K562 (cell line): ENCODE measurements around the gene HS3ST3B1. TPM values are rescaled to one million over a fixed set of nuclear protein-coding genes. Genes with fewer than 3 reads are reported as not detected.

Experiments
- ARNT ChIP-seq, 2 experiments: fragments of 450-650 bp; IDR thresholded peaks; 2 replicates each; pipeline ENCODE4 v1.6.1; 2016; ENCODE audit warnings: mild to moderate bottlenecking in 1 of 2
- BCOR ChIP-seq: fragments of 450-650 bp; IDR thresholded peaks from 2 replicates; pipeline ENCODE4 v1.6.1; 2016
- C11orf30 ChIP-seq: fragments of 450-650 bp; IDR thresholded peaks from 2 replicates; pipeline ENCODE4 v1.6.1; 2016; ENCODE audit warnings: low read depth, mild to moderate bottlenecking
- FOXJ2 ChIP-seq: fragments of 200-800 bp; sonication (Bioruptor generic); IDR thresholded peaks from 2 replicates; pipeline ENCODE4 v1.6.1; 2016; ENCODE audit warnings: missing genetic modification characterization, missing compliant biosample characterization
- HNRNPK ChIP-seq: fragments of 200-400 bp; formaldehyde crosslinking; IDR thresholded peaks from one replicate; pipeline ENCODE4 v1.6.1; 2018; ENCODE audit warnings: mild to moderate bottlenecking, low read depth, low read length; ENCODE audit not compliant: poor library complexity, severe bottlenecking
- KHSRP ChIP-seq: fragments of 450-650 bp; IDR thresholded peaks from 2 replicates; pipeline ENCODE4 v1.6.1; 2017
- KLF13 ChIP-seq: fragments of 450-650 bp; IDR thresholded peaks from 2 replicates; pipeline ENCODE4 v1.6.1; 2016; ENCODE audit warnings: missing genetic modification characterization, low read depth, mild to moderate bottlenecking, missing compliant biosample characterization, moderate library complexity, borderline replicate concordance
- KLF16 ChIP-seq: IDR thresholded peaks from 2 replicates; pipeline ENCODE4 v1.6.1; 2016; ENCODE audit warnings: antibody characterized with exemption
- MAFK ChIP-seq: IDR thresholded peaks from 2 replicates; pipeline ENCODE4 v1.6.1; 2011; ENCODE audit warnings: low read length, improper control_type of control experiment
- MCM7 ChIP-seq, 2 experiments: fragments of 450-650 bp; IDR thresholded peaks; 2 replicates each; pipeline ENCODE4 v1.6.1; 2016 to 2018
- NEUROD1 ChIP-seq: fragments of 150-350 bp; IDR thresholded peaks from 2 replicates; pipeline ENCODE4 v1.6.1; 2014; ENCODE audit warnings: borderline replicate concordance, low read length, low read depth; ENCODE audit not compliant: partially characterized antibody
- NFE2L1 ChIP-seq: fragments of 450-650 bp; IDR thresholded peaks from 2 replicates; pipeline ENCODE4 v1.6.1; 2016; ENCODE audit warnings: missing genetic modification characterization, low read depth, mild to moderate bottlenecking, missing compliant biosample characterization, moderate library complexity, borderline replicate concordance
- NFYB ChIP-seq: IDR thresholded peaks from 2 replicates; pipeline ENCODE4 v1.6.1; 2011; ENCODE audit warnings: mild to moderate bottlenecking, moderate library complexity; ENCODE audit not compliant: insufficient read length; ENCODE audit errors: extremely low read depth
- RHOXF2B ChIP-seq: fragments of 250-450 bp; sonication (Bioruptor Pico); conservative IDR thresholded peaks from 2 replicates; pipeline ENCODE4 v1.5.1; 2021
- SMARCA5 ChIP-seq: fragments of 450-650 bp; IDR thresholded peaks from 2 replicates; pipeline ENCODE4 v1.6.1; 2016
- TAF9B ChIP-seq: fragments of 450-650 bp; IDR thresholded peaks from 2 replicates; pipeline ENCODE4 v1.6.1; 2018; ENCODE audit warnings: mild to moderate bottlenecking; ENCODE audit not compliant: partially characterized antibody
- ZC3H8 ChIP-seq: fragments of 450-650 bp; IDR thresholded peaks from 2 replicates; pipeline ENCODE4 v1.6.1; 2017
- ZFP36 ChIP-seq: fragments of 150-350 bp; IDR thresholded peaks from 2 replicates; pipeline ENCODE4 v1.6.1; 2018; ENCODE audit warnings: low read length, low read depth; ENCODE audit not compliant: partially characterized antibody
- ZFX ChIP-seq: sonication (generic); formaldehyde crosslinking; IDR thresholded peaks from 2 replicates; pipeline ENCODE4 v1.8.0; 2022; ENCODE audit warnings: mild to moderate bottlenecking, missing genetic modification reagents, moderate library complexity
- ZNF23 ChIP-seq: fragments of 250-450 bp; sonication (Bioruptor Pico); IDR thresholded peaks from 2 replicates; pipeline ENCODE4 v1.4.0; 2020; ENCODE audit warnings: mild to moderate bottlenecking
- ZNF3 ChIP-seq: fragments of 250-450 bp; sonication (Bioruptor Pico); IDR thresholded peaks from 2 replicates; pipeline ENCODE4 v1.5.0; 2021; ENCODE audit warnings: mild to moderate bottlenecking, moderate library complexity
- ZNF316 ChIP-seq: fragments of 450-650 bp; IDR thresholded peaks from 2 replicates; pipeline ENCODE4 v1.6.1; 2016
- polyA plus RNA-seq, 8 experiments: library from polyadenylated mRNA; depleted of rRNA in 4 of 8; stranded (reverse) in 5 of 8; unstranded in 3 of 8; fragments of >200 nt; fragmentation: Nextera tagmentation in 2 of 8; fragmentation: Illumina TruSeq in 1 of 8; extraction: Ambion mirVana in 2 of 8; extraction: Trizol in 1 of 8; gene quantifications; 2 replicates each; pipeline versions ENCODE4 v1.2.1 to v1.2.3, GENCODE V29; 2011 to 2014; ENCODE audit warnings: inconsistent platforms in 1 of 8, missing spikeins in 1 of 8
- total RNA-seq, 7 experiments: library from RNA; depleted of rRNA in 6 of 7; stranded (reverse); fragments of >200 nt in 6 of 7; fragmentation: Illumina TruSeq in 2 of 7; extraction: Trizol in 2 of 7; gene quantifications; 2 replicates each; pipeline versions ENCODE4 v1.2.1 to v1.2.3, GENCODE V29; 2011 to 2021; ENCODE audit warnings: low replicate concordance in 1 of 7

Gene HS3ST3B1
- total and polyA plus RNA-seq, 9 of the 15 experiments (the other 6 are each of a cell fraction or from before 2014, with no cell fraction given), result 1.9 to 12.9 (median 3.7) TPM

GRCh38 chr17:14305785-14306496, 5.1 kb downstream of the HS3ST3B1 start (continued):
- no peak for TF ChIP-seq NEUROD1
- no peak for TF ChIP-seq MCM7 (IDR thresholded peaks at IDR 0.05)
- no peak for TF ChIP-seq ZFX (CRISPR knock-in tag)
- no peak for TF ChIP-seq ZNF23 (CRISPR knock-in tag)
- no peak for TF ChIP-seq TAF9B
- no peak for TF ChIP-seq MAFK
- peak; percentile 71 for TF ChIP-seq ZFP36
- TF ChIP-seq ARNT (IDR thresholded peaks at IDR 0.05), result peak in 1 of 2 experiments; percentile 98; a peak in 2 of 4 replicates
- peak; percentile 34; the same call in 1 of the 2 replicates for TF ChIP-seq ZNF316
- TF ChIP-seq KLF16, result no peak
- peak; percentile 48; the same call in 1 of the 2 replicates for TF ChIP-seq BCOR
- TF ChIP-seq ZC3H8, result no peak
- no peak for TF ChIP-seq ZNF3
- peak; percentile 39 for TF ChIP-seq C11orf30
- TF ChIP-seq KHSRP, result no peak
- no peak for TF ChIP-seq SMARCA5
- no peak for TF ChIP-seq KLF13 (tag)
- TF ChIP-seq NFYB, result no peak
- no peak for TF ChIP-seq FOXJ2
- TF ChIP-seq RHOXF2B (CRISPR knock-in tag), result no peak
- no peak for TF ChIP-seq NFE2L1 (tag)
- TF ChIP-seq HNRNPK, result no peak
